Sigmoid colon (tissue), 7 donors: ENCODE measurements around the gene RTTN. TPM values are rescaled to one million over a fixed set of nuclear protein-coding genes. Genes with fewer than 3 reads are reported as not detected.

Experiments
- DNase-seq: peaks from one replicate; pipeline ENCODE4 v3.0.0-alpha.2; 2019
- H3K27ac ChIP-seq, 4 donors: fragments of 200-600 bp; sonication (generic); one replicate each; pipeline ENCODE4 v1.5.1; 2016 to 2019; ENCODE audit warnings: mild to moderate bottlenecking in 1 of 4
- H3K27me3 ChIP-seq, 3 donors: fragments of 200-600 bp; sonication (generic); one replicate each; pipeline ENCODE4 v1.5.1; 2019; ENCODE audit warnings: mild to moderate bottlenecking in 1 of 3
- H3K36me3 ChIP-seq, 4 donors: fragments of 200-600 bp; sonication (generic); one replicate each; pipeline ENCODE4 v1.5.1; 2016 to 2019
- H3K4me1 ChIP-seq, 4 donors: fragments of 200-600 bp; sonication (generic); one replicate each; pipeline ENCODE4 v1.5.1; 2017 to 2019
- H3K4me3 ChIP-seq, 4 donors: fragments of 200-600 bp; sonication (generic); one replicate each; pipeline ENCODE4 v1.5.1; 2017 to 2019; ENCODE audit warnings: mild to moderate bottlenecking in 2 of 4, moderate library complexity in 1 of 4
- H3K9me3 ChIP-seq, 4 donors: fragments of 200-600 bp in 3 of 4; sonication (generic) in 3 of 4; one replicate each; pipeline versions ENCODE4 v1.5.1 to v1.6.1; 2013 to 2019
- EP300 ChIP-seq, 4 donors: sonication (generic); formaldehyde crosslinking; IDR thresholded peaks; one replicate each; pipeline ENCODE4 v1.6.1; 2017; ENCODE audit warnings: antibody characterized with exemption in 4 of 4
- POLR2A ChIP-seq, 2 donors: fragments of 450-650 bp; IDR thresholded peaks; one replicate each; pipeline ENCODE4 v1.6.1; 2016; ENCODE audit warnings: antibody characterized with exemption in 2 of 2, mild to moderate bottlenecking in 2 of 2, moderate library complexity in 2 of 2
- POLR2AphosphoS5 ChIP-seq, 4 donors: sonication (generic); formaldehyde crosslinking; IDR thresholded peaks; one replicate each; pipeline ENCODE4 v1.6.1; 2017; ENCODE audit warnings: antibody characterized with exemption in 4 of 4
- WGBS, 2 donors: extraction: QIAGEN DNeasy Blood & Tissue Kit; methylation state at CpG; one replicate each; pipeline ENCODE4 v1.1.7; 2013; 5-methylcytosine and 5-hydroxymethylcytosine counted together
- intact Hi-C: fragments of 100-400 bp; cut with DNase I; formaldehyde crosslinking; loops from one replicate; pipeline ENCODE4 v1.15.1; 2023
- polyA plus RNA-seq, 3 donors: library from polyadenylated mRNA; stranded (reverse); fragments of 200-250 nt; gene quantifications; one replicate each; pipeline ENCODE4 v1.2.3, GENCODE V29; 2013
- total RNA-seq, 4 donors: library from RNA; depleted of rRNA; stranded (reverse); fragments of >200 nt; gene quantifications; one replicate each; pipeline ENCODE4 v1.1.0, GENCODE V29; 2016
- TF ChIP-seq, protein P1 (sequence below), 4 experiments: fragments of 450-650 bp in 3 of 4; fragments of 200-600 bp in 1 of 4; IDR thresholded peaks; one replicate each; pipeline ENCODE4 v1.5.1; 2016 to 2019; ENCODE audit warnings: antibody characterized with exemption in 4 of 4, mild to moderate bottlenecking in 3 of 4, moderate library complexity in 2 of 4
- donor health status: healthy with polysubstance abuse.
- donor health status: Bipolar disorder and iron deficiency.
- donor health status: healthy.

Gene RTTN
- total and polyA plus RNA-seq, 7 donors = 1.4 to 18.2 (median 11.3) TPM

DNA sequence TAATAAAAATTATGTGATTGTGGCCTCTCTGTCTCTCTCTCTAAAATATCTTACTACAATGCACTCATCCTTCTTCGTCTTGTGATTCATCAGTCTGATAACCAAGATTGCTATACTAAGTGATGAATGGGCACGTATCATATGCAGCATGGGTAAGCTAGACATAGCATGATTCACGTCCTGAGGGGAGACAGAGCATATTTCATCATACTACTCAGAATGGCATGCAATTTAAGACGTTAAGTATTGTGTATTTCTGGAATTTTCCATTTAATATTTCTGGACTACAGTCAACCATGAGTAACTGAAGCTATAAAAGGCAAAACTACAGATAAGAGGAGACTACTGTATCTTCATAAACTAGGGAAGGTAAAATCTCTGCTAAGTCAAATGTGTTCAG, 160.9 kb downstream of the RTTN start:
- Histone ChIP-seq H3K9me3 (no peaks in the 10 kb centered on the region), H3K36me3 (no peaks in the 10 kb centered on the region), H3K27me3 (no peaks in the 10 kb centered on the region), H3K4me1 (no peaks in the 10 kb centered on the region), H3K27ac (no peak overlapping the region), H3K4me3 (no peak overlapping the region)
- DNase-seq = no peak
- TF ChIP-seq POLR2AphosphoS5 (IDR thresholded peaks at IDR 0.05) (no peak), EP300 (IDR thresholded peaks at IDR 0.05) (no peak), POLR2A (IDR thresholded peaks at IDR 0.05) (no peak)
- TF ChIP-seq, protein P1, sequence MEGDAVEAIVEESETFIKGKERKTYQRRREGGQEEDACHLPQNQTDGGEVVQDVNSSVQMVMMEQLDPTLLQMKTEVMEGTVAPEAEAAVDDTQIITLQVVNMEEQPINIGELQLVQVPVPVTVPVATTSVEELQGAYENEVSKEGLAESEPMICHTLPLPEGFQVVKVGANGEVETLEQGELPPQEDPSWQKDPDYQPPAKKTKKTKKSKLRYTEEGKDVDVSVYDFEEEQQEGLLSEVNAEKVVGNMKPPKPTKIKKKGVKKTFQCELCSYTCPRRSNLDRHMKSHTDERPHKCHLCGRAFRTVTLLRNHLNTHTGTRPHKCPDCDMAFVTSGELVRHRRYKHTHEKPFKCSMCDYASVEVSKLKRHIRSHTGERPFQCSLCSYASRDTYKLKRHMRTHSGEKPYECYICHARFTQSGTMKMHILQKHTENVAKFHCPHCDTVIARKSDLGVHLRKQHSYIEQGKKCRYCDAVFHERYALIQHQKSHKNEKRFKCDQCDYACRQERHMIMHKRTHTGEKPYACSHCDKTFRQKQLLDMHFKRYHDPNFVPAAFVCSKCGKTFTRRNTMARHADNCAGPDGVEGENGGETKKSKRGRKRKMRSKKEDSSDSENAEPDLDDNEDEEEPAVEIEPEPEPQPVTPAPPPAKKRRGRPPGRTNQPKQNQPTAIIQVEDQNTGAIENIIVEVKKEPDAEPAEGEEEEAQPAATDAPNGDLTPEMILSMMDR (IDR thresholded peaks at IDR 0.05) = no peak
- intact Hi-C loops = no loop called here
- WGBS, 2 donors = 67 to 75% methylated on average over 4 of the region's 4 CpGs

DNA sequence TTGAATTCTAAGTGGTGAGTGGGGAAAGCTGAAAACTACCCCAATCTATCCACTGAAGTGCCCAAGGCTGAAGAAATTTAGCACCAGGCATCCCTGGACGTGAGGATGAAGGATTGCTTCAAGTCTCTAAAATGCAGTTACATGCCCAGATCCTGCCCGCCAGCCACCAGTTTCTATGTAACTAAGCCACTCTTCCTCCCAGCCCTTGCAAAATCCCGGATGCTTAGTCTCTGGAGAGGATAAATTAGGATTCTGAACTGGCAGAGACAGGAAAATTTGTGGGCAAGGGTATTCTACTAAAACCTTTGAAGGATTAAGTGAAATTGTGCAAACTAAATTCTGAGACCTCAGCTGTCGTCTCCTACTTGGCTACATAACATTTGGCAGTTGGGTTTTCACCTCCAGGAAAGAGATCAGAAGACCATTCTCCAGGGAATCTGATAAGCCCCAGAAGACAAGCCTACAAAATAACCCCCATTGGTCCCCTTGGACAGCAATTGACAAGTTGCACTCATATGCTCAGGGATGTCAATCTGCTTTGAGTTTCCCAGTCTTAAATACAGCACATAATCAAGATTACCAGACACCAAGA, 163.9 kb downstream of the RTTN start:
- no peaks in the 10 kb centered on the region for H3K9me3 ChIP-seq
- no peaks in the 10 kb centered on the region for H3K4me1 ChIP-seq
- no peak overlapping the region for H3K4me3 ChIP-seq
- H3K27ac ChIP-seq = no peak overlapping the region
- no peaks in the 10 kb centered on the region for H3K36me3 ChIP-seq
- no peaks in the 10 kb centered on the region for H3K27me3 ChIP-seq
- DNase-seq = no peak
- TF ChIP-seq POLR2AphosphoS5 (IDR thresholded peaks at IDR 0.05) = no peak
- no peak for TF ChIP-seq POLR2A (IDR thresholded peaks at IDR 0.05)
- TF ChIP-seq EP300 (IDR thresholded peaks at IDR 0.05) = no peak
- TF ChIP-seq, protein P1 (IDR thresholded peaks at IDR 0.05) = no peak
- intact Hi-C loops = no loop called here
- 94 to 95% methylated on average over 4 of the region's 4 CpGs for WGBS, 2 donors

DNA sequence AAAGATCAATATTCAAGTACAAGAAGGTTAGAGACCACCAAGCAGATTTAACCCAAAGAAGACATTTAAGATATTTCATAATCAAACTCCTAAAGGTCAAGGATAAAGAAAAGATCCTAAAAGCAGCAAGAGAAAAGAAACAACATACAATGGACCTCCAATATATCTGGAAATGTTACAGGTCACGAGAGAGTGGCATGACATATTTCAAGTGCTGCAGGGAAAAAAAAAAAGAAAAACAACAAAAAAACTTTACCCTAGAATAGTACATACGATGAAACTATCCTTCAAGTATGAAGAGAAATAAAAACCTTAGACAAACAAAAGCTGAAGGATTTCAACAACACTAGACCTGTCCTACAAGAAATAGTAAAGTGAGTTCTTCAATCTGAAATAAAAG, 166.3 kb downstream of the RTTN start:
- Histone ChIP-seq H3K9me3 (no peaks in the 10 kb centered on the region), H3K4me3 (no peak overlapping the region), H3K4me1 (no peaks in the 10 kb centered on the region), H3K36me3 (no peaks in the 10 kb centered on the region), H3K27me3 (no peaks in the 10 kb centered on the region), H3K27ac (no peak overlapping the region)
- intact Hi-C loops = no loop called here
- no peak for DNase-seq
- 93 to 95% methylated on average over 2 of the region's 2 CpGs for WGBS, 2 donors
- TF ChIP-seq EP300 (IDR thresholded peaks at IDR 0.05) (no peak), POLR2AphosphoS5 (IDR thresholded peaks at IDR 0.05) (no peak), POLR2A (IDR thresholded peaks at IDR 0.05) (no peak)
- TF ChIP-seq, protein P1 (IDR thresholded peaks at IDR 0.05) = no peak

DNA sequence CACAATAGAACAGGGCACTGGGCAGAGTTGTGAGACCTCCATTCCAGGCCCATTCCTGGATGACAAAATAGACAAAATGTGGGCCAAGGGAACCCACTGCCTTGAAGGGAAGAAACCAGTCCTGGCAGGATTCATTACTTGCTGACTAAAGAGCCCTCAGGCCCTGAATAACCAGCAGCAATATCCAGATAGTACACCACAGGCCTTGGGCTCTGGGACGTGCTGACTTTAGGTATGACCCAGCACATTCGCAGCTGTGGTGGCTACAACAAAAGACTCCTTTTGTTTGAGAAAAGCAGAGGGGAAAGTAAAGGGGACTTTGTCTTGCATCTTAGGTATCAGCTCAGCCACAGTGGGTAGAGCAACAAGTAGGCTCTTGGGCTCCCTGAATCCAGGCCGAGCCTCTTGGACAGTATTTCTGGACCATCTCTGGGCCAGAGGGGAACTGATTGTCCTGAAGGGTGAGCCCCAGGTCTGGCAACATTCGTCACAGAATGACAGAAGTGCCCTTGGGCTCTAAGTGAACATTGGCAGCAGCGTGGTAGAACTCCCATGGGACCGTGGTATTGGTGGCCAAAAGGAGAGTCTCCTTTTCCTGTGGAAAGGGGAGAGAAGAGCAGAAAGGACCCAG, 167.9 kb downstream of the RTTN start:
- Histone ChIP-seq H3K27ac (no peak overlapping the region), H3K4me1 (no peaks in the 10 kb centered on the region), H3K4me3 (no peak overlapping the region), H3K9me3 (no peaks in the 10 kb centered on the region), H3K27me3 (no peaks in the 10 kb centered on the region), H3K36me3 (no peaks in the 10 kb centered on the region)
- no peak for TF ChIP-seq POLR2AphosphoS5 (IDR thresholded peaks at IDR 0.05)
- no peak for DNase-seq
- intact Hi-C loops = no loop called here
- WGBS, 2 donors = 92 to 95% methylated on average over 6 of the region's 6 CpGs

DNA sequence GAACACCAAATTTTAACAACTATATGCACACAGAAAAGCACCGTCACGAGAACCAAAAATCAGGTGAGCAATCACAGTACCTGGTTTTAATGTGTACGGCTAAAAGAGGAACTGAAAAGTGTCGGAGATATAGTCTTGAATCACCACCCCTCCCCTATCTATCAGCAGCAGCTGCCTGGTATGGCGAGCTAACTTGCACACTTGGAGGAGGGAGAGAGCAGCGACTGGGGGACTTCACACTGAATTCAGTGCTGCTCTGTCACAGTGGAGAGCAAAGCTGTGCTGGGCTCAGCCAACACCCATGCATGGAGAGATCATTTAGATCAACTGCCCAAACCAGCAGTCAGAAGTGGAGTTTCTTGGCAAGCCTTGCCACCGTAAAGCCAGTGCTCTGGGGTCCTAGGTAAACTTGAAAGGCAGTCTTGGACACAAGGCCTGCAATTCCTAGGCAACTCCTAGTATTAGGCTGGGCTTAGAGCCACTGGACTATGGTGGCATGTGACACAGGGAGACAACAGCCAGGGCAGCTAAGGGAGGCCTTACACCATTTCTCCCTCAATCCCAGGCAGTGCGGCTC, 168.6 kb downstream of the RTTN start:
- Histone ChIP-seq H3K36me3 (no peaks in the 10 kb centered on the region), H3K9me3 (no peaks in the 10 kb centered on the region), H3K27ac (no peak overlapping the region), H3K4me3 (no peak overlapping the region), H3K27me3 (no peaks in the 10 kb centered on the region), H3K4me1 (no peaks in the 10 kb centered on the region)
- no peak for DNase-seq
- TF ChIP-seq EP300 (IDR thresholded peaks at IDR 0.05) = no peak
- TF ChIP-seq, protein P1 (IDR thresholded peaks at IDR 0.05) = no peak
- TF ChIP-seq POLR2A (IDR thresholded peaks at IDR 0.05) = no peak
- TF ChIP-seq POLR2AphosphoS5 (IDR thresholded peaks at IDR 0.05) = no peak
- WGBS, 2 donors = 92 to 97% methylated on average over 8 of the region's 8 CpGs
- intact Hi-C loops = no loop called here
